Suprapubic skin (tissue), 3 donors: Measurements from ENCODE around the gene USP6NL.

Experiments used
- EP300 ChIP-seq: sonication (generic); formaldehyde crosslinking; IDR thresholded peaks from one replicate; pipeline ENCODE4 v1.6.1; 2017; ENCODE audit warnings: antibody characterized with exemption
- TF ChIP-seq, protein P1 (sequence below), 2 donors: fragments of 200-600 bp in 1 of 2; fragments of 450-650 bp in 1 of 2; sonication (generic) in 1 of 2; IDR thresholded peaks; one replicate each; pipeline ENCODE4 v1.5.1; 2016 to 2019; ENCODE audit warnings: antibody characterized with exemption in 2 of 2, mild to moderate bottlenecking in 1 of 2, moderate library complexity in 1 of 2

DNA sequence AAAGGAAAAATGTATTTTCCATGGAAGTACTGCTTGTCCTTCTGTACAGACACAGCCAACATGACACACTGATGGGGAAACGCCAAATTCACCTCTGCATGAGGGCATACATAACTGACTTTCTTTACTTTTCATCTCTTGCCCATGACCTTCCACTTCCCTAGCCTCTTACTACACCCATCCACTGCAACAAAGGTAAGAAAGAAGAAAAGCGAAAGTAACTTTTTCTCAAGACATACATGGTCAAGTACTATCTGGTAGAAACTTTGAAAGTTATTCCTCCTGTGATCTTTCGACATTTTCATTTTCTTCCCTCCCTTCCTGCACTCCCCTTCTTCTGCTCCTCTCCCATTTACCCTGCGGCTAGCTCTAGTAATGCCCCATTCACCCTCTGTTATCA is 130.8 kb downstream of the USP6NL start:
- TF ChIP-seq, protein P1, sequence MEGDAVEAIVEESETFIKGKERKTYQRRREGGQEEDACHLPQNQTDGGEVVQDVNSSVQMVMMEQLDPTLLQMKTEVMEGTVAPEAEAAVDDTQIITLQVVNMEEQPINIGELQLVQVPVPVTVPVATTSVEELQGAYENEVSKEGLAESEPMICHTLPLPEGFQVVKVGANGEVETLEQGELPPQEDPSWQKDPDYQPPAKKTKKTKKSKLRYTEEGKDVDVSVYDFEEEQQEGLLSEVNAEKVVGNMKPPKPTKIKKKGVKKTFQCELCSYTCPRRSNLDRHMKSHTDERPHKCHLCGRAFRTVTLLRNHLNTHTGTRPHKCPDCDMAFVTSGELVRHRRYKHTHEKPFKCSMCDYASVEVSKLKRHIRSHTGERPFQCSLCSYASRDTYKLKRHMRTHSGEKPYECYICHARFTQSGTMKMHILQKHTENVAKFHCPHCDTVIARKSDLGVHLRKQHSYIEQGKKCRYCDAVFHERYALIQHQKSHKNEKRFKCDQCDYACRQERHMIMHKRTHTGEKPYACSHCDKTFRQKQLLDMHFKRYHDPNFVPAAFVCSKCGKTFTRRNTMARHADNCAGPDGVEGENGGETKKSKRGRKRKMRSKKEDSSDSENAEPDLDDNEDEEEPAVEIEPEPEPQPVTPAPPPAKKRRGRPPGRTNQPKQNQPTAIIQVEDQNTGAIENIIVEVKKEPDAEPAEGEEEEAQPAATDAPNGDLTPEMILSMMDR (IDR thresholded peaks at IDR 0.05): no peak
- TF ChIP-seq EP300: no peak
